GM23338 (cell line): Measurements from ENCODE around the gene MAN2A2. TPM values are rescaled to one million over a fixed set of nuclear protein-coding genes. Genes with fewer than 3 reads are reported as not detected.
A peak's percentile ranks its signal among the peaks of the same experiment; 100 is the strongest.

Experiments used
- ATAC-seq: fragments of 200-7000 bp; cut with Tn5 transposase; 3 replicates; pipeline ENCODE4 v1.9.1; 2020
- DNase-seq: peaks from one replicate; pipeline ENCODE4 v3.0.0-alpha.2; 2015; ENCODE audit warnings: low spot score
- H2AFZ ChIP-seq: fragments of 200-600 bp; sonication (generic); 2 replicates; pipeline ENCODE4 v1.8.0; 2016; ENCODE audit warnings: antibody characterized with exemption, mild to moderate bottlenecking, moderate library complexity
- H3F3A ChIP-seq: fragments of 200-600 bp; sonication (generic); replicated peaks from 2 replicates; pipeline ENCODE4 v1.8.0; 2017; ENCODE audit warnings: antibody characterized with exemption, mixed run types, low read depth
- H3K27ac ChIP-seq: fragments of 200-600 bp; sonication (generic); 2 replicates; pipeline ENCODE4 v1.6.1; 2016; ENCODE audit warnings: low read depth
- H3K27me3 ChIP-seq: fragments of 200-600 bp; sonication (generic); 2 replicates; pipeline ENCODE4 v1.8.0; 2016; ENCODE audit warnings: mild to moderate bottlenecking, mixed run types, moderate library complexity; ENCODE audit not compliant: insufficient read depth
- H3K36me3 ChIP-seq: fragments of 200-600 bp; sonication (generic); 2 replicates; pipeline ENCODE4 v1.8.0; 2016; ENCODE audit warnings: mild to moderate bottlenecking; ENCODE audit not compliant: insufficient read depth
- H3K4me1 ChIP-seq: fragments of 200-600 bp; sonication (generic); 2 replicates; pipeline ENCODE4 v1.8.0; 2016; ENCODE audit warnings: mild to moderate bottlenecking, moderate library complexity; ENCODE audit not compliant: insufficient read depth
- H3K4me2 ChIP-seq: fragments of 200-600 bp; sonication (generic); 2 replicates; pipeline ENCODE4 v1.7.1; 2017; ENCODE audit warnings: mixed run types
- H3K4me3 ChIP-seq: fragments of 200-600 bp; sonication (generic); 2 replicates; pipeline ENCODE4 v1.6.1; 2016; ENCODE audit warnings: mixed run types
- H3K79me2 ChIP-seq: fragments of 200-600 bp; sonication (generic); replicated peaks from 2 replicates; pipeline ENCODE4 v1.8.0; 2017; ENCODE audit warnings: mild to moderate bottlenecking; ENCODE audit not compliant: insufficient read depth
- H3K9me2 ChIP-seq: fragments of 200-600 bp; sonication (generic); 2 replicates; pipeline ENCODE4 v1.8.0; 2017; ENCODE audit not compliant: insufficient read depth
- H4K20me1 ChIP-seq: fragments of 200-600 bp; sonication (generic); replicated peaks from 2 replicates; pipeline ENCODE4 v1.8.0; 2017; ENCODE audit warnings: mild to moderate bottlenecking; ENCODE audit not compliant: insufficient read depth
- H3K27ac Mint-ChIP-seq: 2 replicates; pipeline ENCODE4 v1.8.0; 2020; ENCODE audit warnings: inconsistent platforms, mild to moderate bottlenecking, moderate library complexity, mixed read lengths
- H3K27me3 Mint-ChIP-seq: 3 replicates; pipeline ENCODE4 v1.8.0; 2022; ENCODE audit warnings: low read depth, mild to moderate bottlenecking, moderate library complexity, mixed read lengths, inconsistent platforms; ENCODE audit not compliant: insufficient read depth, poor library complexity
- H3K36me3 Mint-ChIP-seq: 3 replicates; pipeline ENCODE4 v1.8.0; 2021; ENCODE audit warnings: low read depth, mild to moderate bottlenecking, inconsistent platforms, moderate library complexity, mixed read lengths
- H3K4me1 Mint-ChIP-seq: 3 replicates; pipeline ENCODE4 v1.8.0; 2020; ENCODE audit warnings: mild to moderate bottlenecking, inconsistent platforms, mixed read lengths
- H3K4me3 Mint-ChIP-seq: 3 replicates; pipeline ENCODE4 v1.8.0; 2021; ENCODE audit warnings: moderate library complexity, mild to moderate bottlenecking, inconsistent platforms, mixed read lengths
- H3K9me3 Mint-ChIP-seq: 3 replicates; pipeline ENCODE4 v1.8.0; 2020; ENCODE audit warnings: moderate library complexity, mild to moderate bottlenecking, inconsistent platforms, mixed read lengths
- CREB1 ChIP-seq: fragments of 250-450 bp; sonication (Bioruptor Pico); IDR thresholded peaks from 2 replicates; pipeline ENCODE4 v1.5.0; 2020; ENCODE audit warnings: low read depth, mild to moderate bottlenecking, moderate library complexity
- CTCF ChIP-seq, 2 experiments: fragments of 200-600 bp in 1 of 2; sonication (generic) in 1 of 2; conservative IDR thresholded peaks; 2 replicates each; pipeline versions ENCODE4 v1.5.1 to v1.6.1; 2016 to 2017; ENCODE audit warnings: antibody characterized with exemption in 2 of 2, low read depth in 2 of 2, mild to moderate bottlenecking in 2 of 2, moderate library complexity in 1 of 2
- ETS1 ChIP-seq: IDR thresholded peaks from 2 replicates; pipeline ENCODE4 v1.6.1; 2016; ENCODE audit warnings: antibody characterized with exemption
- polyA plus RNA-seq: library from polyadenylated mRNA; unstranded; fragments of >200 nt; fragmentation: Nextera tagmentation; extraction: Ambion mirVana; gene quantifications from 2 replicates; pipeline ENCODE4 v1.2.1, GENCODE V29; 2016
- total RNA-seq: library from RNA; depleted of rRNA; stranded (reverse); fragments of >200 nt; shearing (Covaris generic); gene quantifications from 2 replicates; pipeline ENCODE4 v1.2.3, GENCODE V29; 2014

MAN2A2 gene
- total and polyA plus RNA-seq, 2 experiments from 2014 or later = 8.2 to 17.1 TPM

- no peak for DNase-seq
- no peaks in the 10 kb centered on the region for H3K36me3 ChIP-seq
- H3K4me2 ChIP-seq = no peak overlapping the region
- no peaks in the 10 kb centered on the region for H3K79me2 ChIP-seq
- H3K4me1 ChIP-seq = no peaks in the 10 kb centered on the region
- Mint-ChIP-seq H3K9me3 (no peaks in the 10 kb centered on the region), H3K27ac (no peak overlapping the region), H3K4me3 (no peak overlapping the region), H3K27me3 (peaks cover 5% of the 10 kb centered on the region), H3K4me1 (no peaks in the 10 kb centered on the region; the same call in 2 of the 3 replicates), H3K36me3 (peaks cover 14% of the 10 kb centered on the region)
- H2AFZ ChIP-seq = no peak overlapping the region
- no peak for ATAC-seq
- no peak for TF ChIP-seq CTCF (conservative IDR thresholded peaks at IDR 0.05; ENCODE audit: low read depth in 2 of 2)
- H3K4me3 ChIP-seq = no peak overlapping the region
- no peaks in the 10 kb centered on the region for H3F3A ChIP-seq
- H3K27ac ChIP-seq = no peak overlapping the region
- no peaks in the 10 kb centered on the region for H4K20me1 ChIP-seq
- no peaks in the 10 kb centered on the region for H3K9me2 ChIP-seq
- H3K27me3 ChIP-seq = 0 out of 2 replicates have a peak, but pooled peaks cover 1% of the 10 kb centered on the region
Observed at GRCh38 chr15:90909976-90910375, 6.9 kb downstream of the MAN2A2 start.

GRCh38 chr15:90910441-90911301, 7.6 kb downstream of the MAN2A2 start:
- peaks cover under 1% of the 10 kb centered on the region; the same call in 2 of the 3 replicates for H3K4me1 Mint-ChIP-seq
- peaks cover 1% of the 10 kb centered on the region for H3K27me3 Mint-ChIP-seq
- H3K79me2 ChIP-seq = no peaks in the 10 kb centered on the region
- no peak overlapping the region for H3K27ac ChIP-seq
- no peaks in the 10 kb centered on the region for H4K20me1 ChIP-seq
- no peaks in the 10 kb centered on the region for H3K4me1 ChIP-seq
- ATAC-seq (no peak), DNase-seq (no peak)
- no peaks in the 10 kb centered on the region for H3K9me2 ChIP-seq
- no peaks in the 10 kb centered on the region for H3K9me3 Mint-ChIP-seq
- H3K4me2 ChIP-seq = no peak overlapping the region
- H3K4me3 ChIP-seq = no peak overlapping the region
- no peak overlapping the region for H3K27ac Mint-ChIP-seq
- H2AFZ ChIP-seq = no peak overlapping the region
- H3K36me3 Mint-ChIP-seq = peaks cover 9% of the 10 kb centered on the region
- H3K27me3 ChIP-seq = no peaks in the 10 kb centered on the region
- no peak for TF ChIP-seq CREB1
- TF ChIP-seq ETS1 = no peak
- TF ChIP-seq CTCF (conservative IDR thresholded peaks at IDR 0.05; ENCODE audit: low read depth in 2 of 2) = peak in 1 of 2 experiments; percentile 34; a peak in 1 of 4 replicates
- no peaks in the 10 kb centered on the region for H3F3A ChIP-seq
- no peak overlapping the region for H3K4me3 Mint-ChIP-seq
- no peaks in the 10 kb centered on the region for H3K36me3 ChIP-seq
